Esophagus (tissue), 2 donors: ENCODE data around the gene UNC13A. TPM values are rescaled to one million over a fixed set of nuclear protein-coding genes. Genes with fewer than 3 reads are reported as not detected.
"Not testable (repeated sequence)": the region's sequence is repeated elsewhere in the genome, so short reads cannot be mapped to it uniquely, and the experiment has no call there.

Experiments
- H3K27ac ChIP-seq, 2 donors: one replicate each; pipeline ENCODE4 v1.5.1; 2013; ENCODE audit warnings: low read depth in 2 of 2, mild to moderate bottlenecking in 2 of 2, inconsistent platforms in 1 of 2, low read length in 1 of 2, moderate library complexity in 1 of 2
- H3K27me3 ChIP-seq, 2 donors: one replicate each; pipeline ENCODE4 v1.6.1; 2013; ENCODE audit warnings: low read length in 2 of 2, control low read depth in 1 of 2, mild to moderate bottlenecking in 1 of 2; ENCODE audit not compliant: insufficient read depth in 2 of 2, control insufficient read depth in 1 of 2
- H3K36me3 ChIP-seq, 2 donors: one replicate each; pipeline ENCODE4 v1.6.1; 2013; ENCODE audit warnings: low read length in 1 of 2; ENCODE audit not compliant: control insufficient read depth in 2 of 2, insufficient read depth in 2 of 2
- H3K4me1 ChIP-seq, 2 donors: one replicate each; pipeline ENCODE4 v1.6.1; 2013; ENCODE audit warnings: low read length in 1 of 2; ENCODE audit not compliant: control insufficient read depth in 2 of 2, insufficient read depth in 2 of 2
- H3K4me3 ChIP-seq, 2 donors: one replicate each; pipeline ENCODE4 v1.5.1; 2013; ENCODE audit warnings: low read length in 2 of 2, mild to moderate bottlenecking in 2 of 2, low read depth in 1 of 2, moderate library complexity in 1 of 2
- H3K9me3 ChIP-seq, 2 donors: one replicate each; pipeline ENCODE4 v1.6.1; 2013; ENCODE audit warnings: mild to moderate bottlenecking in 2 of 2, low read depth in 1 of 2, low read length in 1 of 2, moderate library complexity in 1 of 2; ENCODE audit not compliant: control insufficient read depth in 2 of 2, insufficient read depth in 1 of 2
- WGBS, 2 donors: extraction: QIAGEN DNeasy Blood & Tissue Kit; methylation state at CpG; one replicate each; pipeline ENCODE4 v1.1.7; 2013; 5-methylcytosine and 5-hydroxymethylcytosine counted together
- polyA plus RNA-seq, 2 donors: library from polyadenylated mRNA; stranded (reverse); fragments of 200-250 nt; gene quantifications; one replicate each; pipeline ENCODE4 v1.2.3, GENCODE V29; 2013
- donor health status: healthy with polysubstance abuse.
- donor health status: Bipolar disorder and iron deficiency.

The UNC13A gene
- polyA plus RNA-seq, 2 donors = 0.02 to 0.04 TPM

DNA sequence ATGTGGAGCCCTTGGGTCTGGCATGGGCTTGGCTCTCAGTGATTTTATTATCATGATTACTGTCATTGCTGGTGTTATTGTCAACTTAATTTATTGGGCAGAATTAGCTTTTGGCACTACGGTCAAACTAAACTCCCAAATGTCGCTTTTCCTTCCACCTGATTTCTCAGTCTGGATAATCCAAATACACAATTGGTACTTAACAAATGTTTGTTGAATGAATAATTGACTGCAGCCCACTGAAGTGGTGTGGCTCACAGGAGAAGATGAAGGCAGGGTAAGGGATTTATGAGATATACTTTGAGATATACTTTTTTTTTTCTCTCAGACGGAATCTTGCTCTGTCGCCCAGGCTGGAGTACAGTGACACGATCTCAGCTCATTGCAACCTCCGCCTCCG, 131.2 kb downstream of the UNC13A start:
- Histone ChIP-seq H3K27ac (no peak overlapping the region), H3K4me1 (peaks cover 0 to 8% of the 10 kb centered on the region in 2 donors), H3K36me3 (peaks cover 4 to 9% of the 10 kb centered on the region in 2 donors), H3K4me3 (no peak overlapping the region), H3K9me3 (no peaks in the 10 kb centered on the region), H3K27me3 (no peaks in the 10 kb centered on the region)
- 86 to 87% methylated on average over 7 of the region's 7 CpGs for WGBS, 2 donors

GRCh38 chr19:17555929-17556813, 132.0 kb downstream of the UNC13A start:
- Histone ChIP-seq H3K4me1 (peaks cover 0 to 8% of the 10 kb centered on the region in 2 donors), H3K36me3 (peaks cover 4 to 9% of the 10 kb centered on the region in 2 donors), H3K27me3 (no peaks in the 10 kb centered on the region), H3K9me3 (no peaks in the 10 kb centered on the region), H3K4me3 (peak overlapping the region; percentile 83 to 95), H3K27ac (peak overlapping the region; percentile 82 to 83)
- WGBS, 2 donors = 6 to 10% methylated on average over 31 to 46 of the region's 46 CpGs

GRCh38 chr19:17555480-17555928, 132.7 kb downstream of the UNC13A start, which contains the start of gene COLGALT1:
TSS of gene COLGALT1 (plus strand) at chr19:17555649. CDS start at chr19:17555714, 65 bp downstream.
- no peaks in the 10 kb centered on the region for H3K9me3 ChIP-seq
- H3K27ac ChIP-seq = peak within 1 kb of the TSS; percentile 82 to 83
- H3K36me3 ChIP-seq = peaks cover 4 to 9% of the 10 kb centered on the region in 2 donors
- H3K27me3 ChIP-seq = no peaks in the 10 kb centered on the region
- 0% methylated on average over 35 to 64 of the region's 64 CpGs for WGBS, 2 donors
- peak within 1 kb of the TSS; percentile 83 to 95 for H3K4me3 ChIP-seq
- H3K4me1 ChIP-seq = peaks cover 0 to 8% of the 10 kb centered on the region in 2 donors

GRCh38 chr19:17554968-17555479, 133.1 kb downstream of the UNC13A start:
- H3K4me3 ChIP-seq = peak overlapping the region; percentile 1 to 83
- no peaks in the 10 kb centered on the region for H3K9me3 ChIP-seq
- H3K36me3 ChIP-seq = peaks cover under 1 to 5% of the 10 kb centered on the region in 2 donors
- H3K4me1 ChIP-seq = peaks cover 0 to 8% of the 10 kb centered on the region in 2 donors
- no peak overlapping the region for H3K27ac ChIP-seq
- no peaks in the 10 kb centered on the region for H3K27me3 ChIP-seq
- WGBS, 2 donors = 10 to 14% methylated on average over 19 of the region's 19 CpGs

GRCh38 chr19:17553256-17553655, 134.9 kb downstream of the UNC13A start:
- no peaks in the 10 kb centered on the region for H3K36me3 ChIP-seq
- peaks cover 0 to 8% of the 10 kb centered on the region in 2 donors for H3K4me1 ChIP-seq
- H3K4me3 ChIP-seq = no peak overlapping the region
- H3K9me3 ChIP-seq = no peaks in the 10 kb centered on the region
- peak overlapping the region; percentile 40 to 57 for H3K27ac ChIP-seq
- no peaks in the 10 kb centered on the region for H3K27me3 ChIP-seq
- 19 to 33% methylated on average over 7 of the region's 7 CpGs for WGBS, 2 donors

DNA sequence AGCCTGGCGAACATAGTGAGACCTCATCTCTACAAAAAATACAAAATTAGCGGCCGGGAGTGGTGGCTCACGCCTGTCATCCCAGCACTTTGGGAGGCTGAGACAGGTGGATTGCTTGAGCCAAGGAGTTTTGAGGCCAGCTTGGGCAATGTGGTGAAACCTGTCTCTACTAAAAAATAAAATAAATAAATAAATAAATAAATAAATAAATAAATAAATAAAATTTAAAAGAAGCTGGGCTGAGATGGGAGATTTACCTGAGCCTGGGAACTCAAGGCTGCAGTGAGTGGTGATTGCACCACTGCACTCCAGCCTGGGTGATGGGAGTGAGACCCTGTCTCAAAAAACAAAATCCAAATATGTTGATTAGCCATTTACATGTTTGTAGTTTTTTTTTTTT, 135.4 kb downstream of the UNC13A start:
- 93 to 95% methylated on average over 4 of the region's 4 CpGs for WGBS, 2 donors
- not testable (repeated sequence) for H3K27me3 ChIP-seq, H3K27ac ChIP-seq, H3K4me1 ChIP-seq, H3K9me3 ChIP-seq, H3K4me3 ChIP-seq, H3K36me3 ChIP-seq

Other genes starting within 250 kb of the UNC13A start
- under 1 TPM; 0.13 to 0.20 TPM for gene TMEM221, start 239.7 kb downstream of the UNC13A start, polyA plus RNA-seq
- not detected for gene NXNL1, start 227.4 kb downstream of the UNC13A start, polyA plus RNA-seq
- gene SLC27A1, start 217.8 kb downstream of the UNC13A start, polyA plus RNA-seq = 1 to 10 TPM; 5.4 to 8.7 TPM
- gene PGLS, start 176.7 kb downstream of the UNC13A start, polyA plus RNA-seq = 100 to 1,000 TPM in 1 of 2 donors, 10 to 100 TPM in 1; 90.6 to 119 TPM
- gene COLGALT1, start 132.7 kb downstream of the UNC13A start, polyA plus RNA-seq = 10 to 100 TPM; 23.6 to 24.8 TPM
- 10 to 100 TPM in 1 of 2 donors, 1 to 10 TPM in 1; 7.8 to 13.1 TPM for gene MAP1S, start 31.1 kb upstream of the UNC13A start, polyA plus RNA-seq
- gene FCHO1, start 63.1 kb upstream of the UNC13A start, polyA plus RNA-seq = under 1 TPM; 0.51 to 0.75 TPM
- 10 to 100 TPM; 12.2 to 45.1 TPM for gene B3GNT3, start 106.8 kb upstream of the UNC13A start, polyA plus RNA-seq
- under 1 TPM; 0.06 to 0.12 TPM for gene INSL3, start 133.2 kb upstream of the UNC13A start, polyA plus RNA-seq
- gene JAK3, start 159.6 kb upstream of the UNC13A start, polyA plus RNA-seq = 1 to 10 TPM; 1.5 to 2.5 TPM
- gene RPL18A, start 171.6 kb upstream of the UNC13A start, polyA plus RNA-seq = 1,000 to 10,000 TPM; 1,368 to 2,485 TPM
- gene SLC5A5, start 183.6 kb upstream of the UNC13A start, polyA plus RNA-seq = under 1 TPM; 0.01 to 0.04 TPM
- gene CCDC124, start 244.7 kb upstream of the UNC13A start, polyA plus RNA-seq = 100 to 1,000 TPM; 101 to 111 TPM